Ovary (tissue), 9 donors: ENCODE data around the gene AUTS2. TPM values are rescaled to one million over a fixed set of nuclear protein-coding genes. Genes with fewer than 3 reads are reported as not detected.

ENCODE experiments used
- DNase-seq, 5 donors: peaks; one replicate each; pipeline ENCODE4 v3.0.0-alpha.2; 2019 to 2020
- H3K27ac ChIP-seq, 2 donors: fragments of 200-600 bp; one replicate each; pipeline versions ENCODE4 v1.5.1 to v1.8.0; 2019 to 2022
- H3K27me3 ChIP-seq: fragments of 200-600 bp; one replicate; pipeline ENCODE4 v1.8.0; 2022
- H3K36me3 ChIP-seq: fragments of 200-600 bp; sonication (generic); one replicate; pipeline ENCODE4 v1.5.1; 2019
- H3K4me1 ChIP-seq: one replicate; pipeline ENCODE4 v1.8.1; 2013; ENCODE audit warnings: mild to moderate bottlenecking, moderate library complexity; ENCODE audit not compliant: insufficient read depth
- H3K4me3 ChIP-seq: fragments of 200-600 bp; sonication (generic); one replicate; pipeline ENCODE4 v1.5.1; 2017
- H3K9me3 ChIP-seq, 2 donors: fragments of 200-600 bp in 1 of 2; sonication (generic) in 1 of 2; one replicate each; pipeline versions ENCODE4 v1.5.1 to v1.8.1; 2013 to 2019; ENCODE audit warnings: mild to moderate bottlenecking in 1 of 2, moderate library complexity in 1 of 2
- CTCF ChIP-seq, 3 donors: fragments of 450-650 bp in 2 of 3; fragments of 200-600 bp in 1 of 3; IDR thresholded peaks; one replicate each; pipeline versions ENCODE4 v1.5.1 to v1.8.0; 2016 to 2022; ENCODE audit warnings: antibody characterized with exemption in 3 of 3, mild to moderate bottlenecking in 1 of 3
- EP300 ChIP-seq: sonication (generic); formaldehyde crosslinking; IDR thresholded peaks from one replicate; pipeline ENCODE4 v1.6.1; 2017; ENCODE audit warnings: antibody characterized with exemption
- POLR2A ChIP-seq: fragments of 450-650 bp; IDR thresholded peaks from one replicate; pipeline ENCODE4 v1.6.1; 2017; ENCODE audit warnings: antibody characterized with exemption, mild to moderate bottlenecking, moderate library complexity
- WGBS, 3 donors: extraction: QIAGEN DNeasy Blood & Tissue Kit in 1 of 3; methylation state at CpG; one replicate each; pipeline versions ENCODE4 v1.1.5 to v1.1.7; 2013 to 2017; 5-methylcytosine and 5-hydroxymethylcytosine counted together
- intact Hi-C, 4 donors: fragments of 100-400 bp; cut with DNase I; formaldehyde crosslinking; loops; one replicate each; pipeline versions ENCODE4 v1.11.0 to v1.15.1; 2022 to 2023
- polyA plus RNA-seq, 2 donors: library from polyadenylated mRNA; stranded (reverse); fragments of 200-250 nt in 1 of 2; fragments of 350-450 nt in 1 of 2; fragmentation: Illumina TruSeq in 1 of 2; extraction: RNeasy Lipid Tissue Mini Kit (QIAGEN cat#74804) in 1 of 2; gene quantifications; one replicate each; pipeline ENCODE4 v1.2.3, GENCODE V29; 2013 to 2014
- total RNA-seq, 7 donors: library from RNA; depleted of rRNA in 2 of 7; stranded (reverse); fragments of >200 nt in 2 of 7; fragmentation: NEBNext Ultra II Directional in 3 of 7; extraction: Animal tissue kit (Norgen Biotek cat#: 25700) in 3 of 7; gene quantifications; one replicate each; pipeline versions ENCODE4 v1.1.0 to v1.2.4, GENCODE V29; 2016 to 2023
- donor health status: DM: no; HTN: no; CAD: no; lungs with moderate emphysema.
- donor health status: DM: no; HTN: no; CAD: no.
- donor health status: Bipolar disorder and iron deficiency.
- donor health status: DM: yes; HTN: yes; CAD: no.
- donor health status: DM: no; HTN: no; CAD: no.
- donor health status: DM: yes; HTN: yes; CAD: no.

AUTS2 gene
- total and polyA plus RNA-seq, 9 donors = 18.3 to 60.9 (median 44.9) TPM

- Histone ChIP-seq H3K4me1 (peaks cover 3% of the 10 kb centered on the region), H3K9me3 (no peaks in the 10 kb centered on the region), H3K36me3 (no peaks in the 10 kb centered on the region), H3K27ac (no peak overlapping the region), H3K4me3 (no peak overlapping the region), H3K27me3 (no peaks in the 10 kb centered on the region)
- intact Hi-C loops = no loop called here
- TF ChIP-seq EP300 (no peak), POLR2A (no peak), CTCF (IDR thresholded peaks at IDR 0.05) (no peak)
- WGBS, 3 donors = 64 to 73% (median 65%) methylated on average over 2 of the region's 2 CpGs
- no peak for DNase-seq
Observed at GRCh38 chr7:70319057-70319456, 720.8 kb downstream of the AUTS2 start.

GRCh38 chr7:70321016-70321590 is 722.8 kb downstream of the AUTS2 start:
- Histone ChIP-seq H3K27ac (no peak overlapping the region), H3K27me3 (no peaks in the 10 kb centered on the region), H3K9me3 (no peaks in the 10 kb centered on the region), H3K36me3 (no peaks in the 10 kb centered on the region), H3K4me1 (peaks cover 3% of the 10 kb centered on the region), H3K4me3 (no peak overlapping the region)
- TF ChIP-seq CTCF (IDR thresholded peaks at IDR 0.05) = no peak
- no peak for TF ChIP-seq POLR2A
- no peak for DNase-seq
- WGBS, 3 donors = 89 to 93% (median 91%) methylated on average over 6 of the region's 6 CpGs
- intact Hi-C loops = no loop called here

- DNase-seq = no peak
- 90 to 100% (median 95%) methylated on average over 1 of the region's 1 CpG for WGBS, 3 donors
- H3K4me1 ChIP-seq = no peaks in the 10 kb centered on the region
- H3K36me3 ChIP-seq = no peaks in the 10 kb centered on the region
- no peak overlapping the region for H3K27ac ChIP-seq
- H3K4me3 ChIP-seq = no peak overlapping the region
- no peaks in the 10 kb centered on the region for H3K9me3 ChIP-seq
- intact Hi-C loops = no loop called here
- TF ChIP-seq POLR2A = no peak
- no peaks in the 10 kb centered on the region for H3K27me3 ChIP-seq
Observed at GRCh38 chr7:70322856-70323255, 724.6 kb downstream of the AUTS2 start.

GRCh38 chr7:70325509-70326101 is 727.3 kb downstream of the AUTS2 start:
- Histone ChIP-seq H3K4me1 (no peaks in the 10 kb centered on the region), H3K4me3 (no peak overlapping the region), H3K27ac (no peak overlapping the region), H3K27me3 (no peaks in the 10 kb centered on the region), H3K36me3 (no peaks in the 10 kb centered on the region), H3K9me3 (no peaks in the 10 kb centered on the region)
- intact Hi-C loops = no loop called here
- no peak for DNase-seq
- WGBS, 3 donors = 50 to 57% (median 52%) methylated on average over 2 of the region's 2 CpGs
- no peak for TF ChIP-seq POLR2A
- TF ChIP-seq CTCF (IDR thresholded peaks at IDR 0.05) = no peak
- no peak for TF ChIP-seq EP300

- no peaks in the 10 kb centered on the region for H3K36me3 ChIP-seq
- TF ChIP-seq EP300 = no peak
- no peak for TF ChIP-seq POLR2A
- TF ChIP-seq CTCF (IDR thresholded peaks at IDR 0.05) = no peak
- no peaks in the 10 kb centered on the region for H3K9me3 ChIP-seq
- WGBS, 3 donors = 93 to 95% (median 94%) methylated on average over 2 of the region's 2 CpGs
- DNase-seq = no peak
- no peaks in the 10 kb centered on the region for H3K27me3 ChIP-seq
- no peaks in the 10 kb centered on the region for H3K4me1 ChIP-seq
- H3K4me3 ChIP-seq = no peak overlapping the region
- intact Hi-C loops = no loop called here
- no peak overlapping the region for H3K27ac ChIP-seq
Observed at GRCh38 chr7:70334295-70334694, 736.0 kb downstream of the AUTS2 start.
